NCI-H345 treated with DMSO at 0.1 percent for 48 hours (cell line): Measurements from ENCODE around the gene TMEM256.

Experiments
- DNase-seq: peaks from one replicate; lab custom pipeline; 2025; ENCODE audit not compliant: unreplicated experiment; lab: John Stamatoyannopoulos, UW

The TMEM256 gene

GRCh38 chr17:7431231-7431630 lies 27.3 kb upstream of the TMEM256 start:
- DNase-seq = no peak

- DNase-seq = no peak
Measured at GRCh38 chr17:7429722-7430121, 25.8 kb upstream of the TMEM256 start.

GRCh38 chr17:7428557-7428956 lies 24.7 kb upstream of the TMEM256 start, which contains the start of gene SPEM3:
SPEM3 (plus strand) TSS chr17:7428857; CDS start chr17:7428903, 46 bp downstream.
- no peak for DNase-seq

- no peak for DNase-seq
Measured at GRCh38 chr17:7427549-7427948, 23.7 kb upstream of the TMEM256 start.

- DNase-seq = no peak
Measured at GRCh38 chr17:7426896-7427489, 23.1 kb upstream of the TMEM256 start.

GRCh38 chr17:7426203-7426863 lies 22.4 kb upstream of the TMEM256 start:
- no peak for DNase-seq

GRCh38 chr17:7425756-7426155 lies 21.9 kb upstream of the TMEM256 start:
- no peak for DNase-seq

- no peak for DNase-seq
Measured at GRCh38 chr17:7425316-7425715, 21.4 kb upstream of the TMEM256 start, which contains the start of gene SPEM2. SPEM2 (plus strand) TSS chr17:7425616; CDS start chr17:7425689, 73 bp downstream.

GRCh38 chr17:7423679-7424078 lies 19.8 kb upstream of the TMEM256 start:
- DNase-seq = no peak

GRCh38 chr17:7421186-7421585 lies 17.3 kb upstream of the TMEM256 start:
- DNase-seq = no peak

- no peak for DNase-seq
Measured at GRCh38 chr17:7419819-7420610, 16.1 kb upstream of the TMEM256 start, which contains the start of gene SPEM1. SPEM1 (plus strand) TSS chr17:7420324; CDS start chr17:7420385, 61 bp downstream.

- no peak for DNase-seq
Measured at GRCh38 chr17:7418472-7419152, 14.7 kb upstream of the TMEM256 start.

- DNase-seq = no peak
Measured at GRCh38 chr17:7417056-7417655, 13.3 kb upstream of the TMEM256 start.

GRCh38 chr17:7416323-7416722 lies 12.4 kb upstream of the TMEM256 start:
- DNase-seq = no peak

GRCh38 chr17:7415784-7416183 lies 11.9 kb upstream of the TMEM256 start:
- no peak for DNase-seq

GRCh38 chr17:7414837-7415236 lies 10.9 kb upstream of the TMEM256 start:
- DNase-seq = no peak

- DNase-seq = no peak
Measured at GRCh38 chr17:7413346-7413985, 9.6 kb upstream of the TMEM256 start.

GRCh38 chr17:7411427-7411750 lies 7.5 kb upstream of the TMEM256 start:
- no peak for DNase-seq

GRCh38 chr17:7410634-7411426 lies 6.9 kb upstream of the TMEM256 start:
- DNase-seq = no peak

GRCh38 chr17:7409716-7410115 lies 5.8 kb upstream of the TMEM256 start:
- DNase-seq = no peak
